GM18498 (cell line): Measurements from ENCODE around the gene ASAP3.

ENCODE experiments used
- ATAC-seq: cut with Tn5 transposase; IDR thresholded peaks from one replicate; pipeline ENCODE4 v1.9.1; 2021; ENCODE audit warnings: mild to moderate bottlenecking, moderate library complexity; ENCODE audit not compliant: unreplicated experiment

The ASAP3 gene

DNA sequence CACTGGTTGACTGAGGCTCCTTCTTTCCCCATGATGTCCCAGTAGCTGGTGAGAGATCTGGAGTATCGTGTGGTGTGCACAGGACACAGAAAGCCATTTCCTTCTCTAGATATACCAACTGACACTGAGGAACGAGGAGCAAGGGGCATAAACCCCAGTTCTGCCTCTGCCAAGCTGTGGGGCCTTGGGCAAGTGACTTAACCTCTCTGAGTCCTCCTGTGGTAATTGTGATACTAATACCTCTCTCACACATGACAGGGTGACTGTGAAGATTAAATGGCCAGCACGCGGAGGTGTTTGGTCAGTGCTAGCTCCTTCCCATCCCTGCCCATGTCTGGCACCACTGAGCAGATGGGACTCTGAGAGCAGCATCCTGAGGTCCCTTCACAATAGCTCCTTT is 33.1 kb downstream of the ASAP3 start:
- no peak for ATAC-seq

DNA sequence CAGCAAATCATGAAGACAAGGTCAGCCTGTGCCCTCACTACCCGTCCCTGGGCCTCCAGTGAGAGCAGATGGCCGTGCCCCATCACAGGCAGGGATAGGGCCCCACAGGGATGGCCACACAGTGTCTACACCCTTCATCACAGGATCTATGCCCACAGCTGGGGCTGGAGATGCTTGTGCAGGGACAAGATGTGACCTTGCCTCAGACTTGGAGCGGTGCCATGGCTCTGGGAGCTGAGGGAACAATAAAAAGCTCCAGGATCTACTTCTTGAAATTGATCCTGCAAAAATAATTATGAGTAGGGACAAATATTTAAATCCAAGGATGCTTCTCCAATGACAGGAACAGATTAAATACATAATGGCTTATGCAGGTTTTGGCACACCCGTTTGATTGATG is 34.0 kb downstream of the ASAP3 start:
- no peak for ATAC-seq

DNA sequence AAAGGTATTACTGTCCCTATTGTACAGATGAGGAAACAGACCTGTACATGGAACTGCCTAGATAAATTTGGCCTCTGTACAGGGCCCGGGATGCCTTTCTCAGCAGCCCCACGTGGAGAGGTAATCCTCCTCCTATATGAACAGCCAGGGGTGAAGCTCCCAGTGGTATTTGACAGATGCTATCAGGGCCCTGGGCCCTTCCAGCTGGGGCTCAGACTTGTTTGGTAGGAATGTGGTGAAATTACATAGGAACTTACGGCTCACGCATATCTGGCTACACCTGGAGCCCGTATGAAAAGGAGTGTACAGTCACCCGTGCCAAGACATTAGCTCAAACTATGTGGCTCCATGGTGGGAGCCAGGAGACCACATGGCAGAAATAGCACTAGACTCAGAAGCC is 34.7 kb downstream of the ASAP3 start:
- no peak for ATAC-seq

DNA sequence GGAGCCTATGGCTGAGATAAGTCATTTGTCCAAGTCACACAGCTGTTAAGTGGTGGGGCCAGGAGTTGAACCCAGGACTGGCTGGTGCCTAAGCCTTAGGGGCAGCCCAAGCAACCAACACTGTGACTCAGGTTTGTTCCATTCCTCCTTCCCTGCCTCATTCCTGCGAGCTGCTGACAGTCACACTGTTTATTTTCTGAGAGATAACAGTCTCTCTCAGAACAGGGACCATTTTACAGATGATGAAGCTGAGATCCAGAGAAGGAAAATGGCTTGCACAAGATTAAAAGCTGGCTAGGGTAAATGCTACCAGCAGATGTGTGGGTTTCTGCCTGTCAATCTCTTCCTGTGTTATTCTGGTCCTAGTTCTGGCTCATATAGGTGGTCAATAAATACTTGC is 35.1 kb downstream of the ASAP3 start:
- ATAC-seq, result no peak

GRCh38 chr1:23446661-23447310 is 37.2 kb downstream of the ASAP3 start:
- no peak for ATAC-seq

GRCh38 chr1:23444596-23445390 is 39.2 kb downstream of the ASAP3 start:
- ATAC-seq, result no peak

- ATAC-seq, result no peak
Observed at GRCh38 chr1:23444104-23444533, 39.9 kb downstream of the ASAP3 start.

DNA sequence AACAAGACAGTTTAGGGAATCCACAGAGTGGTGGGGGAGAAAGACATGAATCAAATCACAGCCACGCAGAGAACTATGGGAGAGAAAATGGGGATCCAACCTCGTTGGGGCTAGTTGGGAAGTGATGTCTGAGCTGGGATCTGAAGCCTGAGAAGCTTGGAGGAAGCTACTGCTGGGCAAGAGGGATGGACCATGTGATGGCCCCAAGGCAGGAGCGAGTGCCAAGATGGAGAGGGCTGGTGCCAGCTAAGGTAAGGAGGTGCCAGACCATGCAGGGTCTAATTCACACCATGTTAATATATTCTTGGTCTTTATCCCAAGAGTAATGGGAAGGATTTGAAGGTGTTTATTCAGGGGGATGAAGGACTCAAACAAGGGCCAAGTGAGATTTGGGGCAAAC is 41.2 kb downstream of the ASAP3 start:
- no peak for ATAC-seq

GRCh38 chr1:23441446-23442148 is 42.4 kb downstream of the ASAP3 start:
- no peak for ATAC-seq

GRCh38 chr1:23438545-23438944 is 45.4 kb downstream of the ASAP3 start:
- no peak for ATAC-seq

DNA sequence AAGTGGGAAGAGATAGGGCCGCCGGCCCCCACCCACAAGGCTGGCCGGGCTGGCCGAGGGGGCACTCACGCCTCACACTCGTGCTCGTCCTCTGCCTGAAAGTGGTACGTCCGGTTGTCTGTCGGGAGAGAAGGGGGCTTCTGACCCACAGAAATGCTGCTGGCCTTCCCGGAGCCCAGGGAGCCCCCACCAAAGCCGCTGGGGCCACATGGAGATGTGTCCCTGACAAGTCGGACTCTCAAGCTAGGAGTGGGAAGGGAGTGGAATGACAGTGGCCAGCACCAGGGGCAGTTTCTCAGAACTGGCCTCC is 46.7 kb downstream of the ASAP3 start:
- no peak for ATAC-seq

DNA sequence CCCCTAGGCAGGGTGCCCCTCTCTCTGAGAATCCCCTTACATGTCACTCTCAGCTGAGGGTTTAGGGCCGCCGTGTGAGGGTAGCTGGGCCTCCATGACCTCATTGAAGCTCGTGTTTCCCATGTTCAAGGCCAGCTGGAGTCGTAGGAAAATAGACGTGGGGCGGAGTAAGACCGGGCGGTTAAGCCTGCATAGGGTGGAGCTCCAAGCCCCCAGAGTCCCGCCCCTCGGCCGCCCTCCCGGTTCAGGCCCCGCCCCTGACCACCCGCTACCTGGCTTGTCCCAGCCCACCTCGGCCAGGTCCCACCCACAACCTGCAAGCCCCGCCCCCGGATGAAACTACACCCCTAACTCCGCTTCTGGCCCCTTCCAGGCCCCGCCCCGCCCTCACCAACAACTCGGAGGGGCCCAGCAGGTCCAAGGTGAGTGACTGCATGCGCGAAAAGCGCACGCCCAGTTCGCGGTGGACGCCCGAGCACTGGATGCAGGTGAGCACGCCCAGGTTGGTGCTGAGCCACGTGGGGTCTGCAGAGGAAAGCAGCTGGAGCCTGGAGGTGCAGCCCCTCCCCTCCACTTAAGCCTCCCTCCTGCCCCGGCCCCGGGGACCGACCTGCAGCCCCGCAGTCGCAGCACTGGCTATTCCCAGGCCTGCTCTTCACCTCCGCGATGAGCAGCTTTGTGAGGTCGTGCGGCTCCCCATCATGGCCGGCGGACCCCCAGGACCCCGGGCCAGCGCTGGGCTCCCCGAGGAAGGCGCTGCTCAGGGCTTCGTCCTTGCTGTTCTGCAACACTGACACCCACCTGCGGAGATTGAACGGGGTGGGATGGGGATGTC is 47.2 kb downstream of the ASAP3 start:
- no peak for ATAC-seq

- no peak for ATAC-seq
Observed at GRCh38 chr1:23434260-23434775, 49.7 kb downstream of the ASAP3 start.

DNA sequence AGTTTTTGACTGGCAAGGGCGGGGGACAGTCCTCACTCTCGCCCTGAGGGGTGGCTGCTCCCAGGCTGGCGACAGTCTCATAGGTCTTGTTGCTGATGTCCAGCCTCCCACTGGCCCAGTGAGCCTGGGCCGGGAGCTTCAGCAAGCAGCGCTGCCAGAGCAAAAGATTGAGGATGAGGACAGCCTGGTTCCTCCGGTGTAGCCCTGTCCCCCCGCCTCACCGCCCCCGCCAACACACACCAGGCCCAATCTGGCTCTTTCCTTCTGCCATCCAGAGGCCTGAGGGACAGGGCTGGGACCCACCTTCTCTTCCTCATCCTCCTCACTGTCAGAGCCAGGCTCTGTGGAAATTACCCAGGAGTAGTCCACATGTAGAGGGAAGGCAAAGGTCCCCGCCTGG is 50.9 kb downstream of the ASAP3 start:
- ATAC-seq, result no peak

- ATAC-seq, result no peak
Observed at GRCh38 chr1:23431431-23431830, 52.5 kb downstream of the ASAP3 start.

- no peak for ATAC-seq
Observed at GRCh38 chr1:23430803-23431202, 53.2 kb downstream of the ASAP3 start.

- ATAC-seq, result no peak
Observed at GRCh38 chr1:23428136-23428905, 55.7 kb downstream of the ASAP3 start.

GRCh38 chr1:23427550-23427949 is 56.4 kb downstream of the ASAP3 start:
- no peak for ATAC-seq

GRCh38 chr1:23426828-23427227 is 57.2 kb downstream of the ASAP3 start:
- no peak for ATAC-seq

- no peak for ATAC-seq
Observed at GRCh38 chr1:23425193-23425494, 58.8 kb downstream of the ASAP3 start.
